ENCODE results near the gene OR51F1.
"Not testable (repeated sequence)": the region's sequence is repeated elsewhere in the genome, so short reads cannot be mapped to it uniquely, and the experiment has no call there.

Gene OR51F1

GRCh38 chr11:4769838-4770237 is at the start of gene OR51F1:
OR51F1 (minus strand) TSS chr11:4769938; CDS start chr11:4769938, 0 bp downstream.
- DNase-seq = no peak

- no peak for DNase-seq
Measured at GRCh38 chr11:4809246-4809645, 39.5 kb upstream of the OR51F1 start.

GRCh38 chr11:4808476-4808875 is 38.7 kb upstream of the OR51F1 start:
- no peak for DNase-seq

- no peak for DNase-seq
Measured at GRCh38 chr11:4804280-4804679, 34.5 kb upstream of the OR51F1 start, which contains the start of gene OR52R1. OR52R1 (minus strand) TSS chr11:4804380; CDS start chr11:4804380, 0 bp downstream.

- not testable (repeated sequence) for DNase-seq
Measured at GRCh38 chr11:4801316-4801715, 31.6 kb upstream of the OR51F1 start.

- DNase-seq = no peak
Measured at GRCh38 chr11:4798427-4799183, 28.9 kb upstream of the OR51F1 start.

- DNase-seq = no peak
Measured at GRCh38 chr11:4797206-4797605, 27.5 kb upstream of the OR51F1 start.

- DNase-seq = no peak
Measured at GRCh38 chr11:4782454-4782853, 12.7 kb upstream of the OR51F1 start.

GRCh38 chr11:4768094-4768493 is 1.6 kb downstream of the OR51F1 start:
- no peak for DNase-seq

- DNase-seq = no peak
Measured at GRCh38 chr11:4766420-4767043, 3.2 kb downstream of the OR51F1 start.

GRCh38 chr11:4763096-4763495 is 6.6 kb downstream of the OR51F1 start:
- no peak for DNase-seq

- DNase-seq = no peak
Measured at GRCh38 chr11:4751201-4751600, 18.5 kb downstream of the OR51F1 start.

GRCh38 chr11:4748438-4748837 is 21.3 kb downstream of the OR51F1 start:
- DNase-seq = no peak

GRCh38 chr11:4740735-4741134 is 29.0 kb downstream of the OR51F1 start:
- no peak for DNase-seq

- DNase-seq = no peak
Measured at GRCh38 chr11:4727171-4727570, 42.6 kb downstream of the OR51F1 start.

GRCh38 chr11:4722616-4723534 is 46.9 kb downstream of the OR51F1 start:
- not testable (repeated sequence) for DNase-seq

All from NCI-H1930 (cell line).